B cell (primary cell): ENCODE measurements around the gene KLRC2. TPM values are rescaled to one million over a fixed set of nuclear protein-coding genes. Genes with fewer than 3 reads are reported as not detected.

Experiments
- ATAC-seq: fragments of 200-7000 bp; cut with Tn5 transposase; one replicate; pipeline ENCODE4 v1.10.0; 2021; ENCODE audit warnings: low read depth, mild to moderate bottlenecking, moderate number of reproducible peaks, moderate library complexity
- CTCF ChIA-PET: fragments of 350-600 bp; sonication (Branson Sonifier 250); formaldehyde crosslinking; loops from one replicate; lab custom pipeline; 2021; ENCODE audit warnings: antibody characterized with exemption, inconsistent platforms; lab: Charles Lee
- POLR2A ChIA-PET: fragments of 350-600 bp; sonication (Branson Sonifier 250); formaldehyde crosslinking; loops from one replicate; lab custom pipeline; 2021; ENCODE audit warnings: antibody characterized with exemption; lab: Charles Lee
- DNase-seq: peaks from one replicate; pipeline ENCODE4 v3.0.0; 2013
- H2AFZ ChIP-seq: 2 replicates; pipeline ENCODE4 v1.6.1; 2012; ENCODE audit warnings: mild to moderate bottlenecking, low read depth, low read length; ENCODE audit not compliant: insufficient read depth, poor library complexity, severe bottlenecking
- H3K27ac ChIP-seq, 2 donors: 1 replicate in 1 of 2; 2 replicates in 1 of 2; pipeline ENCODE4 v1.5.1; 2012 to 2013; ENCODE audit warnings: low read length in 2 of 2, mild to moderate bottlenecking in 2 of 2, moderate library complexity in 1 of 2
- H3K27me3 ChIP-seq, 4 experiments: fragments of 200-600 bp in 1 of 4; sonication (generic) in 1 of 4; replicated peaks in 1 of 4; 1 replicate in 2 of 4; 2 replicates in 2 of 4; pipeline versions ENCODE4 v1.6.1 to v1.7.0; 2013 to 2016; ENCODE audit warnings: low read length in 3 of 4, mild to moderate bottlenecking in 2 of 4, mixed read lengths in 1 of 4, moderate library complexity in 1 of 4; ENCODE audit not compliant: insufficient read depth in 4 of 4, control insufficient read depth in 3 of 4; ENCODE audit errors: control extremely low read depth in 1 of 4
- H3K36me3 ChIP-seq, 2 experiments: replicated peaks in 1 of 2; 1 replicate in 1 of 2; 2 replicates in 1 of 2; pipeline versions ENCODE4 v1.6.1 to v1.7.1; 2013; ENCODE audit warnings: low read length in 1 of 2; ENCODE audit not compliant: insufficient read depth in 2 of 2, control insufficient read depth in 1 of 2; ENCODE audit errors: control extremely low read depth in 1 of 2, extremely low read depth in 1 of 2
- H3K4me1 ChIP-seq, 2 donors: fragments of 200-600 bp in 1 of 2; sonication (generic) in 1 of 2; 1 replicate in 1 of 2; 2 replicates in 1 of 2; pipeline versions ENCODE4 v1.5.1 to v1.6.1; 2013 to 2017; ENCODE audit warnings: low read length in 2 of 2; ENCODE audit not compliant: control insufficient read depth in 2 of 2, insufficient read depth in 2 of 2
- H3K4me2 ChIP-seq: replicated peaks from 2 replicates; pipeline ENCODE3; 2012; ENCODE audit warnings: mild to moderate bottlenecking, low read depth, low read length; ENCODE audit not compliant: poor library complexity, severe bottlenecking
- H3K4me3 ChIP-seq, 5 experiments: fragments of 200-600 bp in 1 of 5; sonication (generic) in 1 of 5; 1 replicate in 3 of 5; 2 replicates in 2 of 5; pipeline versions ENCODE4 v1.5.1 to v1.7.0; 2011 to 2016; ENCODE audit warnings: low read length in 4 of 5, mild to moderate bottlenecking in 4 of 5, low read depth in 2 of 5, control low read depth in 1 of 5, moderate library complexity in 1 of 5; ENCODE audit not compliant: insufficient read depth in 1 of 5; ENCODE audit errors: control extremely low read depth in 1 of 5, extremely low read depth in 1 of 5
- H3K79me2 ChIP-seq: fragments of 200-600 bp; sonication (generic); one replicate; pipeline ENCODE4 v1.6.0; 2016; ENCODE audit warnings: low read length; ENCODE audit not compliant: control insufficient read depth, insufficient read depth
- H3K9ac ChIP-seq: fragments of 200-600 bp; sonication (generic); 2 replicates; pipeline ENCODE4 v1.6.1; 2017; ENCODE audit warnings: mild to moderate bottlenecking, low read length, moderate library complexity
- H3K9me3 ChIP-seq, 3 donors: one replicate each; pipeline versions ENCODE4 v1.6.1 to v1.7.1; 2013; ENCODE audit warnings: low read length in 2 of 3; ENCODE audit not compliant: control insufficient read depth in 2 of 3, insufficient read depth in 1 of 3; ENCODE audit errors: control extremely low read depth in 1 of 3
- H4K20me1 ChIP-seq: 2 replicates; pipeline ENCODE4 v1.6.0; 2012; ENCODE audit warnings: mild to moderate bottlenecking, low read length; ENCODE audit not compliant: insufficient read depth, control insufficient read depth, poor library complexity, severe bottlenecking
- H3K27ac Mint-ChIP-seq: one replicate; pipeline ENCODE4 v1.8.0; 2021; ENCODE audit warnings: mixed read lengths
- H3K27me3 Mint-ChIP-seq: one replicate; pipeline ENCODE4 v1.8.0; 2021; ENCODE audit warnings: mixed read lengths
- H3K4me1 Mint-ChIP-seq: one replicate; pipeline ENCODE4 v1.8.0; 2021; ENCODE audit warnings: mixed read lengths
- H3K4me3 Mint-ChIP-seq: one replicate; pipeline ENCODE4 v1.8.0; 2021; ENCODE audit warnings: mixed read lengths
- H3K9me3 Mint-ChIP-seq: one replicate; pipeline ENCODE4 v1.8.0; 2022; ENCODE audit warnings: mixed read lengths; ENCODE audit not compliant: insufficient read depth
- CTCF ChIP-seq: fragments of 200-600 bp; IDR thresholded peaks from one replicate; pipeline ENCODE4 v1.8.0; 2022; ENCODE audit warnings: antibody characterized with exemption, mild to moderate bottlenecking
- EZH2 ChIP-seq: IDR thresholded peaks from 2 replicates; pipeline ENCODE4 v1.6.1; 2012; ENCODE audit warnings: borderline replicate concordance, low read depth, mild to moderate bottlenecking, moderate library complexity, low read length; ENCODE audit not compliant: insufficient read depth, poor library complexity, severe bottlenecking
- WGBS: methylation state at CpG from one replicate; pipeline ENCODE4 v1.1.5; 2013; ENCODE audit warnings: missing lambda C conversion rate; ENCODE audit not compliant: insufficient coverage; 5-methylcytosine and 5-hydroxymethylcytosine counted together
- intact Hi-C: fragments of 100-400 bp; cut with micrococcal nuclease; formaldehyde crosslinking; loops from one replicate; pipeline ENCODE4 v1.10.0; 2022
- polyA plus RNA-seq: library from polyadenylated mRNA; depleted of rRNA; stranded (reverse); fragments of >200 nt; gene quantifications from 2 replicates; pipeline ENCODE4 v1.2.3, GENCODE V29; 2012
- total RNA-seq, 2 donors: library from RNA; stranded (reverse); fragments of 120-200 nt in 1 of 2; gene quantifications; 1 replicate in 1 of 2; 2 replicates in 1 of 2; pipeline versions ENCODE4 v1.2.3 to v1.2.4, GENCODE V29; 2013 to 2022

Gene KLRC2
- total and polyA plus RNA-seq, 2 donors (not counting 1 experiment from before 2014, with no cell fraction given), result 0.21 to 0.59 TPM

- H2AFZ ChIP-seq, result no peak overlapping the region
- no peak overlapping the region for H3K4me3 ChIP-seq
- Mint-ChIP-seq H3K9me3 (no peaks in the 10 kb centered on the region), H3K27ac (no peak overlapping the region), H3K4me3 (no peak overlapping the region), H3K27me3 (peaks cover 6% of the 10 kb centered on the region), H3K4me1 (peaks cover 7% of the 10 kb centered on the region)
- no peak overlapping the region for H3K9ac ChIP-seq
- TF ChIP-seq EZH2 (no peak), CTCF (no peak)
- no peaks in the 10 kb centered on the region for H3K27me3 ChIP-seq
- CTCF ChIA-PET, result no interaction called here
- H3K4me2 ChIP-seq, result no peak overlapping the region
- H3K9me3 ChIP-seq, result peaks cover 0 to 3% (median 0%) of the 10 kb centered on the region in 3 donors
- POLR2A ChIA-PET, result no interaction called here
- no peak for ATAC-seq
- no peaks in the 10 kb centered on the region for H3K36me3 ChIP-seq
- H3K79me2 ChIP-seq, result no peaks in the 10 kb centered on the region
- no CpG with 5 or more reads among the region's 3 CpGs for WGBS
- no peak overlapping the region for H3K27ac ChIP-seq
- H3K4me1 ChIP-seq, result peaks cover 10% of the 10 kb centered on the region in 2 donors
- DNase-seq, result no peak
- intact Hi-C loops, result no loop called here
- no peaks in the 10 kb centered on the region for H4K20me1 ChIP-seq
Measured at GRCh38 chr12:10408842-10409241, 27.0 kb downstream of the KLRC2 start.

DNA sequence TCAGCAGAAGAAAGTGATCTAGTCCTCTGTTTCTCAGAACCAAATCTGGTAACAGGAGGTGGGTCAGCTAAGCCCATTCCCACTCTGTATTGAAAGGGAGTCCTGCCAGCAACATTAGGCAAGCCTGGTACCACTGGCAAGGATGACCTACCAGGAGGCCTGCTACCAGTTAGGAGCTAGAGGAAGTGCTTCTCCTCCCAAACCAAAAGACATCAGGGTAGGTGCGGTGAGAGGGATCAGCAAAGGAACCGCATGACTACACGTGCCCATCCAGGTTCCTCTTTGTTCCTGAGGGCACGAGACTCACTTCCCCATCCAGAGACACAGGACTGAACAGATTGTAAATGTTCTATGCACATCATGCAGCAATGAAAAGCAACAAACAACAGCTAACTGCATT, 29.1 kb downstream of the KLRC2 start:
- ChIA-PET CTCF (no interaction called here), POLR2A (no interaction called here)
- Histone ChIP-seq H3K27me3 (no peaks in the 10 kb centered on the region), H3K9me3 (peaks cover 0 to 3% (median 0%) of the 10 kb centered on the region in 3 donors), H3K27ac (no peak overlapping the region), H3K9ac (no peak overlapping the region), H3K4me2 (no peak overlapping the region), H2AFZ (no peak overlapping the region), H3K36me3 (no peaks in the 10 kb centered on the region), H4K20me1 (no peaks in the 10 kb centered on the region), H3K4me3 (no peak overlapping the region), H3K79me2 (no peaks in the 10 kb centered on the region), H3K4me1 (peaks cover 10% of the 10 kb centered on the region in 2 donors)
- Mint-ChIP-seq H3K9me3 (no peaks in the 10 kb centered on the region), H3K27me3 (peaks cover 10% of the 10 kb centered on the region), H3K4me3 (no peak overlapping the region), H3K27ac (no peak overlapping the region), H3K4me1 (peaks cover 7% of the 10 kb centered on the region)
- DNase-seq, result peak; percentile 48
- no peak for ATAC-seq
- no peak for TF ChIP-seq CTCF
- TF ChIP-seq EZH2, result no peak
- intact Hi-C loops, result no loop called here
- WGBS, result no CpG with 5 or more reads among the region's 4 CpGs
